GM10266 (cell line): ENCODE results near the gene TFCP2.
"Not testable (repeated sequence)": the region's sequence is repeated elsewhere in the genome, so short reads cannot be mapped to it uniquely, and the experiment has no call there.

Source experiments
- DNase-seq: peaks from one replicate; pipeline ENCODE4 v3.0.0; 2012; ENCODE audit errors: extremely low spot score
- CTCF ChIP-seq: IDR thresholded peaks from 2 replicates; pipeline ENCODE4 v1.5.1; 2012; ENCODE audit warnings: mild to moderate bottlenecking, low read depth; ENCODE audit not compliant: control insufficient read depth, insufficient read depth; ENCODE audit errors: missing control alignments

TFCP2 gene

GRCh38 chr12:51087818-51088217 lies 85.1 kb downstream of the TFCP2 start:
- TF ChIP-seq CTCF: no peak
- peak; percentile 42 for DNase-seq

GRCh38 chr12:51086933-51087332 lies 86.0 kb downstream of the TFCP2 start:
- no peak for DNase-seq
- no peak for TF ChIP-seq CTCF

GRCh38 chr12:51085757-51086156 lies 87.2 kb downstream of the TFCP2 start:
- no peak for DNase-seq
- TF ChIP-seq CTCF: no peak

GRCh38 chr12:51083126-51083833 lies 89.7 kb downstream of the TFCP2 start, which contains the start of gene CSRNP2:
CSRNP2 (minus strand) TSS chr12:51083596; CDS start chr12:51076561, 7,035 bp downstream.
- TF ChIP-seq CTCF: no peak
- peak; percentile 97 for DNase-seq

GRCh38 chr12:51082561-51083125 lies 90.3 kb downstream of the TFCP2 start:
- no peak for DNase-seq
- no peak for TF ChIP-seq CTCF

GRCh38 chr12:51081421-51081820 lies 91.5 kb downstream of the TFCP2 start:
- TF ChIP-seq CTCF: no peak
- no peak for DNase-seq

GRCh38 chr12:51080136-51080535 lies 92.8 kb downstream of the TFCP2 start:
- DNase-seq: no peak
- TF ChIP-seq CTCF: no peak

- DNase-seq: not testable (repeated sequence)
Measured at GRCh38 chr12:51078866-51079265, 94.1 kb downstream of the TFCP2 start.

- not testable (repeated sequence) for DNase-seq
Measured at GRCh38 chr12:51078346-51078745, 94.6 kb downstream of the TFCP2 start.
